K562 (cell line): ENCODE results near the gene TCEANC2. TPM values are rescaled to one million over a fixed set of nuclear protein-coding genes. Genes with fewer than 3 reads are reported as not detected.
A peak's percentile ranks its signal among the peaks of the same experiment; 100 is the strongest.

Source experiments
- ARID2 ChIP-seq: fragments of 450-650 bp; IDR thresholded peaks from 2 replicates; pipeline ENCODE4 v1.6.1; 2017; ENCODE audit warnings: antibody characterized with exemption, mild to moderate bottlenecking
- CEBPZ ChIP-seq: fragments of 150-350 bp; IDR thresholded peaks from 2 replicates; pipeline ENCODE4 v1.6.1; 2014; ENCODE audit warnings: low read depth, mild to moderate bottlenecking, low read length, borderline replicate concordance
- E4F1 ChIP-seq: fragments of 250-450 bp; sonication (Bioruptor Pico); IDR thresholded peaks from 2 replicates; pipeline ENCODE4 v1.5.0; 2021; ENCODE audit warnings: mild to moderate bottlenecking, borderline replicate concordance
- HBP1 ChIP-seq: fragments of 450-650 bp; formaldehyde crosslinking; IDR thresholded peaks from 2 replicates; pipeline ENCODE4 v1.4.0; 2022; ENCODE audit warnings: missing genetic modification characterization
- HDAC6 ChIP-seq: IDR thresholded peaks from 2 replicates; pipeline ENCODE4 v1.6.1; 2012; ENCODE audit warnings: low read depth, mild to moderate bottlenecking, control low read depth, inconsistent platforms, low read length, moderate library complexity
- IRF1 ChIP-seq: sonication (generic); formaldehyde crosslinking; IDR thresholded peaks from 2 replicates; pipeline ENCODE4 v1.8.0; 2022; ENCODE audit warnings: missing genetic modification reagents, mild to moderate bottlenecking, borderline replicate concordance
- KLF1 ChIP-seq: fragments of 450-650 bp; IDR thresholded peaks from 2 replicates; pipeline ENCODE4 v1.6.1; 2016; ENCODE audit warnings: missing genetic modification characterization, missing compliant biosample characterization
- PCBP1 ChIP-seq: fragments of 200-400 bp; formaldehyde crosslinking; IDR thresholded peaks from 2 replicates; pipeline ENCODE4 v1.6.1; 2018; ENCODE audit warnings: mild to moderate bottlenecking, low read depth, low read length; ENCODE audit not compliant: poor library complexity, severe bottlenecking
- RBFOX2 ChIP-seq: fragments of 200-400 bp; formaldehyde crosslinking; IDR thresholded peaks from 2 replicates; pipeline ENCODE4 v1.6.1; 2017; ENCODE audit warnings: low read depth, mild to moderate bottlenecking, low read length, moderate library complexity
- RBM34 ChIP-seq: fragments of 200-400 bp; formaldehyde crosslinking; IDR thresholded peaks from 2 replicates; pipeline ENCODE4 v1.6.1; 2018; ENCODE audit warnings: low read length, borderline replicate concordance; ENCODE audit not compliant: insufficient read depth
- SIX5 ChIP-seq, 2 experiments: IDR thresholded peaks; 2 replicates each; pipeline ENCODE4 v1.6.1; 2011; ENCODE audit warnings: low read length in 2 of 2, borderline replicate concordance in 1 of 2, low read depth in 1 of 2, mild to moderate bottlenecking in 1 of 2, moderate library complexity in 1 of 2; ENCODE audit not compliant: insufficient read depth in 1 of 2
- SLC30A9 ChIP-seq: fragments of 250-450 bp; sonication (Bioruptor Pico); IDR thresholded peaks from 2 replicates; pipeline ENCODE4 v1.8.0; 2022; ENCODE audit warnings: mild to moderate bottlenecking, moderate library complexity
- VEZF1 ChIP-seq: fragments of 200-800 bp; sonication (Bioruptor generic); IDR thresholded peaks from 2 replicates; pipeline ENCODE4 v1.6.1; 2017; ENCODE audit warnings: missing genetic modification characterization, missing compliant biosample characterization
- ZNF324 ChIP-seq: fragments of 250-450 bp; sonication (Bioruptor Pico); IDR thresholded peaks from 2 replicates; pipeline ENCODE4 v1.4.0; 2020; ENCODE audit warnings: mild to moderate bottlenecking
- ZNF785 ChIP-seq: fragments of 250-450 bp; sonication (Bioruptor Pico); IDR thresholded peaks from 2 replicates; pipeline ENCODE4 v1.4.0; 2020; ENCODE audit warnings: mild to moderate bottlenecking
- polyA plus RNA-seq, 8 experiments: library from polyadenylated mRNA; depleted of rRNA in 4 of 8; stranded (reverse) in 5 of 8; unstranded in 3 of 8; fragments of >200 nt; fragmentation: Nextera tagmentation in 2 of 8; fragmentation: Illumina TruSeq in 1 of 8; extraction: Ambion mirVana in 2 of 8; extraction: Trizol in 1 of 8; gene quantifications; 2 replicates each; pipeline versions ENCODE4 v1.2.1 to v1.2.3, GENCODE V29; 2011 to 2014; ENCODE audit warnings: inconsistent platforms in 1 of 8, missing spikeins in 1 of 8
- total RNA-seq, 7 experiments: library from RNA; depleted of rRNA in 6 of 7; stranded (reverse); fragments of >200 nt in 6 of 7; fragmentation: Illumina TruSeq in 2 of 7; extraction: Trizol in 2 of 7; gene quantifications; 2 replicates each; pipeline versions ENCODE4 v1.2.1 to v1.2.3, GENCODE V29; 2011 to 2021; ENCODE audit warnings: low replicate concordance in 1 of 7

Gene TCEANC2
- total and polyA plus RNA-seq, 9 of the 15 experiments (the other 6 are each of a cell fraction or from before 2014, with no cell fraction given) = 3.3 to 10.2 (median 7.0) TPM

GRCh38 chr1:54121482-54122134 lies 68.2 kb downstream of the TCEANC2 start (continued):
- no peak for TF ChIP-seq CEBPZ
- TF ChIP-seq PCBP1 = no peak
- TF ChIP-seq RBFOX2 = 0 out of 2 replicates have a peak, but pooled peaks have one; percentile 29
- no peak for TF ChIP-seq E4F1 (CRISPR knock-in tag)
- no peak for TF ChIP-seq ARID2
- TF ChIP-seq SLC30A9 (CRISPR knock-in tag) = no peak
- no peak for TF ChIP-seq ZNF324 (CRISPR knock-in tag)
- no peak for TF ChIP-seq HDAC6
- TF ChIP-seq ZNF785 = no peak
- TF ChIP-seq RBM34 = no peak
- no peak for TF ChIP-seq IRF1 (CRISPR knock-in tag)
- no peak for TF ChIP-seq KLF1 (tag)
- no peak for TF ChIP-seq VEZF1
- no peak for TF ChIP-seq HBP1
- TF ChIP-seq SIX5 (IDR thresholded peaks at IDR 0.05; ENCODE audit: borderline replicate concordance in 1 of 2, insufficient read depth in 1 of 2, low read depth in 1 of 2, low read length in 2 of 2) = no peak
